Muscle of leg (tissue), 11 donors: ENCODE measurements around the gene WWOX. TPM values are rescaled to one million over a fixed set of nuclear protein-coding genes. Genes with fewer than 3 reads are reported as not detected.
A peak's percentile ranks its signal among the peaks of the same experiment; 100 is the strongest.

ENCODE experiments used
- DNase-seq: peaks from one replicate; pipeline ENCODE4 v3.0.0; 2013
- H3K27ac ChIP-seq: one replicate; pipeline ENCODE4 v1.5.1; 2013; ENCODE audit warnings: mild to moderate bottlenecking, low read length, control low read depth
- H3K27me3 ChIP-seq: one replicate; pipeline ENCODE4 v1.6.1; 2013; ENCODE audit warnings: low read length; ENCODE audit not compliant: control insufficient read depth, insufficient read depth
- H3K36me3 ChIP-seq: one replicate; pipeline ENCODE4 v1.6.1; 2013; ENCODE audit warnings: low read length; ENCODE audit not compliant: control insufficient read depth, insufficient read depth
- H3K4me1 ChIP-seq: one replicate; pipeline ENCODE4 v1.6.1; 2013; ENCODE audit warnings: low read length; ENCODE audit not compliant: control insufficient read depth, insufficient read depth
- H3K4me3 ChIP-seq: one replicate; pipeline ENCODE4 v1.5.1; 2013; ENCODE audit warnings: low read length, control low read depth
- H3K9me3 ChIP-seq: replicated peaks from 2 replicates; pipeline ENCODE4 v1.6.1; 2013; ENCODE audit warnings: low read depth, low read length; ENCODE audit not compliant: control insufficient read depth
- WGBS: methylation state at CpG from one replicate; pipeline ENCODE4 v1.1.5; 2013; ENCODE audit warnings: missing lambda C conversion rate; ENCODE audit not compliant: insufficient coverage; 5-methylcytosine and 5-hydroxymethylcytosine counted together
- polyA plus RNA-seq, 8 donors: library from polyadenylated mRNA; unstranded; fragments of 120-200 nt; gene quantifications; one replicate each; pipeline versions ENCODE4 v1.2.1 to v1.2.3, GENCODE V29; 2013; ENCODE audit warnings: inconsistent platforms in 1 of 8, low replicate concordance in 1 of 8; ENCODE audit not compliant: insufficient read length in 8 of 8, insufficient read depth in 1 of 8
- total RNA-seq: library from RNA; stranded (reverse); fragments of 120-200 nt; gene quantifications from one replicate; pipeline ENCODE4 v1.2.4, GENCODE V29; 2013

Gene WWOX
- total and polyA plus RNA-seq, 9 donors, result 8.1 to 15.8 (median 12.2) TPM

DNA sequence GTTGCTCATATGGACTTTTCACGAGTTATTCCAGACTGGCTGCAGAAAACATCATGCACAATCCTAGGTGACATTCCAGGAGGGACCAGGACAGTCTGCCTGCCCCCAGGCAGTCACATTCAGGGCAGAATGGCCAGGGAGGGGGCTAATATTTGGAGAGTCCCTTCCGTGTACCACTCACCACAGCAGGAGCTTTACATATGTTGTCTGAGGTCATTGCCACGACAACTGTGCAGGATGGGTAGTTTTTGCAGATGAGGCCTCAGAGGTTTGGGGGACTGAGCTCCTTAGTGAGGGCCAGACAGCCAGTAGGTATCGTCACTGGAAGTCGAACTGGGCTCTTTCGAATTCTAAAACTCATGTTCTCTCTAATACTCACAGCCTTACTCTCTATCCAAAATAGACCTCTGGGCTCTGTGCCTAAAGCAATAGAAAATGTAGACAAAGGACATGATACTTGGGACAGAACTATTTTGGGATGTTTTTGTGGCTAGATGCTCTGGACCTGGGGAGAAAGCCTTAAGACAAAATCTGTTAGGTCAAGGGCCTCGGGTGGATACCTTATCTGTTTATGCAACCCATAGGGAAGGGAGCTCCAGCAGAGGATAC, 1162.6 kb downstream of the WWOX start:
- DNase-seq, result peak; percentile 66
- Histone ChIP-seq H3K4me1 (no peaks in the 10 kb centered on the region), H3K36me3 (no peaks in the 10 kb centered on the region), H3K4me3 (no peak overlapping the region), H3K9me3 (no peaks in the 10 kb centered on the region), H3K27me3 (peaks cover 4% of the 10 kb centered on the region), H3K27ac (no peak overlapping the region)
- WGBS, result 67% methylated on average over 2 of the region's 7 CpGs

Other genes with a start within 250 kb of the WWOX start
- gene CLEC3A, start 77.1 kb upstream of the WWOX start, total RNA-seq, result not detected
- gene CLEC3A, start 77.1 kb upstream of the WWOX start, polyA plus RNA-seq, result under 1 TPM in 1 of 8 donors, not detected in 7; 0.10 TPM